ENCODE results near the gene RBM10.

Gene RBM10

DNA sequence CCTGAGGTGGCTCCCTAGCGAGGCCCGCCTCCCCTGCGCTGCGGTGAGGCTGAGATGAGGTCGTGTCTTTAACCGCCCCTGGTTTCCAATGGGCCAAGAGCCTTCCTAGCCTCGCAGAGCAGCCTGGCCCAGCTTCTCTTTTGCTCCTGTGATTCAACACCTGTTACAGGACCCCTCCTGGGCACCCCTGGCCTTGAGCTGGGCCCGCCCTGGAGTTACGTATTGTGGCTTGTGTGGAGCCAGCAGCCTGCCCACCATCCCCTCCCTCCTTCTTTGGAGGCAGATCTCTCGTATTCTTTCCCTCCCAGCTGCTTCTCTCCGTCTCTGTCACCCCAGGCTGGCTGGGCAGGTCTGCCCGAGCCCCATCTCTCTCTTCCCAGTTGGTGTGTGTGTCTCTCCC, 29.4 kb downstream of the RBM10 start:
- no peaks in the 10 kb centered on the region for H3K27me3 ChIP-seq (replicated peaks)
- no peak for DNase-seq
- TF ChIP-seq, protein P1, sequence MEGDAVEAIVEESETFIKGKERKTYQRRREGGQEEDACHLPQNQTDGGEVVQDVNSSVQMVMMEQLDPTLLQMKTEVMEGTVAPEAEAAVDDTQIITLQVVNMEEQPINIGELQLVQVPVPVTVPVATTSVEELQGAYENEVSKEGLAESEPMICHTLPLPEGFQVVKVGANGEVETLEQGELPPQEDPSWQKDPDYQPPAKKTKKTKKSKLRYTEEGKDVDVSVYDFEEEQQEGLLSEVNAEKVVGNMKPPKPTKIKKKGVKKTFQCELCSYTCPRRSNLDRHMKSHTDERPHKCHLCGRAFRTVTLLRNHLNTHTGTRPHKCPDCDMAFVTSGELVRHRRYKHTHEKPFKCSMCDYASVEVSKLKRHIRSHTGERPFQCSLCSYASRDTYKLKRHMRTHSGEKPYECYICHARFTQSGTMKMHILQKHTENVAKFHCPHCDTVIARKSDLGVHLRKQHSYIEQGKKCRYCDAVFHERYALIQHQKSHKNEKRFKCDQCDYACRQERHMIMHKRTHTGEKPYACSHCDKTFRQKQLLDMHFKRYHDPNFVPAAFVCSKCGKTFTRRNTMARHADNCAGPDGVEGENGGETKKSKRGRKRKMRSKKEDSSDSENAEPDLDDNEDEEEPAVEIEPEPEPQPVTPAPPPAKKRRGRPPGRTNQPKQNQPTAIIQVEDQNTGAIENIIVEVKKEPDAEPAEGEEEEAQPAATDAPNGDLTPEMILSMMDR (IDR thresholded peaks at IDR 0.05; ENCODE audit: low read depth, low read length, missing control alignments) = no peak
- H3K27ac ChIP-seq = no peak overlapping the region
- in situ Hi-C loops (cut with HindIII; ENCODE audit: low pct_ligation_motif_present, low sequenced_read_pairs) = no loop called here
- H3K4me3 ChIP-seq (ENCODE audit: low read depth, low read length) = no peak overlapping the region
- H3K36me3 ChIP-seq (replicated peaks) = peaks cover 21% of the 10 kb centered on the region

DNA sequence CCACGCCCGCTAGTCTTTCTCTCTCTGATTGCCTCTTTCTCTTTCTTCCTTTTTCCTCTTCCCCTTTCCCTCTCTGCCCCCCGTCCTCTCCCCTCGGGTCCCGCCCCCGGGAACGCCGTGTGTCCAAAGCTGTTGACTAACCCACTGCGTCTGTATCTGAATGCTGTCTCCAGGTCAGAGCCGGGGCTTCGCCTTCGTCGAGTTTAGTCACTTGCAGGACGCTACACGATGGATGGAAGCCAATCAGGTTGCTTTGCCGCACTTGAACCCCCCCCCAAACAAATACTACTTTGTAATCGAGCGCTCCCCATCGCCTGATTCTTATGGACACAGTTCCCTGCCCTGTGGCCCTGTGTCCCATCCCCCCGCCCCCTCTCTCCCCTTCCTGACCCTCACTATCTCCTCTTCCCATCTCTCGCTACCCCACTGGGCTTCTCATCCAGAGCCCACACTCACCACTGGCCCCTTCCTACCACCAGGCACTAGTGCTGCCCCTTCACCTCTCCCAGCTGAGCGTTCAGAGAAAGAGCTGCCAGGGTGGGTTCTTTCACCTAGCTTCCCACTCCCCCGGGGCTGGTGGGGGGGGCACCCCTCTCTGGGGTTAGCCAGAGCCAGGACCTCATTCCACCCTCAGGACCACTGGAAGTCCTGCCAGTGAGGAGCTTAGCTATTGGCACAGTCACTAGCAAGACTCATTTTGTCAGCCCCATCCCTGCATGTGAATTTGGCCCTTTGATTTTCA, 30.0 kb downstream of the RBM10 start:
- no peak overlapping the region for H3K27ac ChIP-seq
- TF ChIP-seq, protein P1 (IDR thresholded peaks at IDR 0.05; ENCODE audit: low read depth, low read length, missing control alignments) = no peak
- DNase-seq = no peak
- peaks cover 25% of the 10 kb centered on the region for H3K36me3 ChIP-seq (replicated peaks)
- no peak overlapping the region for H3K4me3 ChIP-seq (ENCODE audit: low read depth, low read length)
- in situ Hi-C loops (cut with HindIII; ENCODE audit: low pct_ligation_motif_present, low sequenced_read_pairs) = no loop called here
- H3K27me3 ChIP-seq (replicated peaks) = no peaks in the 10 kb centered on the region

DNA sequence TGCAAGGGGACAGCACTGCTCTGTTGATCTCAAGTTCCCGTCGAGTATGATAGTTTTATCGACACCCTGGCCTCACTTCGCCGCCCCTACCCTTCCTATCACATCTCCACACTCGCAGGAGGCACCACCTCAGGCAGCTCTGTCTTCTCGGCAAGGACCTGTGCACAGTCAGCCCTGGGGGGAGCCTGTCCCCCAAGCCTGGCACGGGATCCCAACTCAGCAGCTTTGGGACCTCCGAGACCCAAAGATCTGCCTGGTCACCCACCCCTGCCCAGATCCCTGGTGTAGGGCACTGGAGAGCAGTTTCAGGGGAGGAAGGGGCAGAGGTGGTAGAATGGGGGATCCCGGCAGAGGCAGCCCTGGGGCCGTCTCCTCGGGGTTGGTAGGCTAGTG, 30.6 kb downstream of the RBM10 start:
- no peaks in the 10 kb centered on the region for H3K27me3 ChIP-seq (replicated peaks)
- no peak overlapping the region for H3K27ac ChIP-seq
- H3K4me3 ChIP-seq (ENCODE audit: low read depth, low read length) = no peak overlapping the region
- in situ Hi-C loops (cut with HindIII; ENCODE audit: low pct_ligation_motif_present, low sequenced_read_pairs) = no loop called here
- no peak for DNase-seq
- H3K36me3 ChIP-seq (replicated peaks) = peaks cover 25% of the 10 kb centered on the region
- TF ChIP-seq, protein P1 (IDR thresholded peaks at IDR 0.05; ENCODE audit: low read depth, low read length, missing control alignments) = no peak

DNA sequence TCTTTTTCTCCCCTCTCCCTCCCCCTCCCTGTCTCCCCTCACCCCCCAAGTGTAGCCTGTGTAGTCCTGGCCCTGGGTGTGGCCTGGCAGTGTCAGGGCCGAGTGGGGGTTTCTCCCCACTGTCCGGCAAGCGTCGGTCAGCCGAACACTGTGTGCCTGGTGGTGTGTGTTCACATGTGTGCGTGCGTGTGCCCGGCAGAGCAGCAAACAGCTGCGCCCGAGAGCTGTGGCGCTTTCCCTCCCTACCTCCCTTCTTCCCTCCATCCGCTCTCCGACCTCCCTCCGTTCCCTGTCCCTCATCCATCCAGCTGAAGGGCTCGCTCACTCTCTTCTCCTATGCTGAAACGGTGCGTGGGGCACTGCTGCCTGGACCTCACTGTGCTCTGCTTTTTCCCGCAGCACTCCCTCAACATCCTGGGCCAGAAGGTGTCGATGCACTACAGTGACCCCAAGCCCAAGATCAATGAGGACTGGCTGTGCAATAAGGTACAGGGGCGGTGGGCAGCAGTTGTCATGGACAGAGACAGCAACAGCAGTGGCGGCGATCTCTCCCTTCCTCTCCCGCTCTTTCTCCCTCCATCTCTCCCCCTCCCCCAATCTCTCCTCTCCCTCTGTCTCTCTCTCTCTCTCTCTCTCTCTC, 31.2 kb downstream of the RBM10 start:
- H3K27me3 ChIP-seq (replicated peaks) = no peaks in the 10 kb centered on the region
- no peak for DNase-seq
- H3K27ac ChIP-seq = no peak overlapping the region
- H3K36me3 ChIP-seq (replicated peaks) = peaks cover 26% of the 10 kb centered on the region
- in situ Hi-C loops (cut with HindIII; ENCODE audit: low pct_ligation_motif_present, low sequenced_read_pairs) = no loop called here
- no peak overlapping the region for H3K4me3 ChIP-seq (ENCODE audit: low read depth, low read length)
- TF ChIP-seq, protein P1 (IDR thresholded peaks at IDR 0.05; ENCODE audit: low read depth, low read length, missing control alignments) = no peak

DNA sequence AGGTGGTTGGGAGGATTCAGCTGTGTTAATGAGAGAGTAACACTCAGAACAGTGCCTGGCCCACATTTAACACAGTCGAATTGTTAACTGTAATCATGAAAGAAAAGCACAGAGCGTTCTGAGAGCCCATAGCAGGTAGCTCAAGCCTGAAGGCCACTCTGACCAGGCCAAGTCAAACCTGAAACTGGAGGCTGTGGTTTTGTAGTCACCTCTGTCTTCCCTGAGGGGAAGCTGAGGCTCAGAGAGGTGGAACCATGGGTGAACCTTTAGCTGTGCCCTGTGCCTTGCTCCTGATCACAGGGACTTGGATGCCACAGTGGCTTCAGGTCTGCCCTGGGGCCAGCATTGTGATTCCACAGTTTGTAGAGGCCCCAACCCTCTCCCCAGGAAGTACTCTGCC, 32.1 kb downstream of the RBM10 start:
- in situ Hi-C loops (cut with HindIII; ENCODE audit: low pct_ligation_motif_present, low sequenced_read_pairs) = no loop called here
- TF ChIP-seq, protein P1 (IDR thresholded peaks at IDR 0.05; ENCODE audit: low read depth, low read length, missing control alignments) = no peak
- Histone ChIP-seq H3K4me3 (ENCODE audit: low read depth, low read length) (no peak overlapping the region), H3K27ac (no peak overlapping the region), H3K27me3 (replicated peaks) (no peaks in the 10 kb centered on the region), H3K36me3 (replicated peaks) (peaks cover 32% of the 10 kb centered on the region)
- no peak for DNase-seq

All from brain microvascular endothelial cell (primary cell).